ENCODE results near the gene SLC17A9. TPM values are rescaled to one million over a fixed set of nuclear protein-coding genes. Genes with fewer than 3 reads are reported as not detected.

SLC17A9 gene
- 1.2 TPM in 1 of 2 replicates, not detected in the other for total RNA-seq (2014; rRNA removed; shearing (Covaris generic))

- in situ Hi-C loops (cut with HindIII; ENCODE audit: low sequenced_read_pairs) = no loop called here
- DNase-seq (ENCODE audit: low spot score) = no peak
Measured at GRCh38 chr20:62952373-62952967, at the start of gene SLC17A9. Gene SLC17A9, plus strand, starts transcription at chr20:62952709. Its CDS starts 122 bp downstream, at chr20:62952831.

GRCh38 chr20:62902926-62903615 lies 49.4 kb upstream of the SLC17A9 start:
- in situ Hi-C loops (cut with HindIII; ENCODE audit: low sequenced_read_pairs) = no loop called here
- no peak for DNase-seq (ENCODE audit: low spot score)

- peak; percentile 87 for DNase-seq (ENCODE audit: low spot score)
- in situ Hi-C loops (cut with HindIII; ENCODE audit: low sequenced_read_pairs) = no loop called here
Measured at GRCh38 chr20:62905536-62906117, 46.9 kb upstream of the SLC17A9 start.

- in situ Hi-C loops (cut with HindIII; ENCODE audit: low sequenced_read_pairs) = no loop called here
- DNase-seq (ENCODE audit: low spot score) = peak; percentile 97
Measured at GRCh38 chr20:62906209-62906608, 46.3 kb upstream of the SLC17A9 start.

GRCh38 chr20:62906647-62907375 lies 45.7 kb upstream of the SLC17A9 start:
- no peak for DNase-seq (ENCODE audit: low spot score)
- in situ Hi-C loops (cut with HindIII; ENCODE audit: low sequenced_read_pairs) = no loop called here

- no peak for DNase-seq (ENCODE audit: low spot score)
- in situ Hi-C loops (cut with HindIII; ENCODE audit: low sequenced_read_pairs) = no loop called here
Measured at GRCh38 chr20:62907384-62908317, 44.9 kb upstream of the SLC17A9 start.

- in situ Hi-C loops (cut with HindIII; ENCODE audit: low sequenced_read_pairs) = no loop called here
- no peak for DNase-seq (ENCODE audit: low spot score)
Measured at GRCh38 chr20:62908971-62909791, 43.3 kb upstream of the SLC17A9 start.

- in situ Hi-C loops (cut with HindIII; ENCODE audit: low sequenced_read_pairs) = no loop called here
- DNase-seq (ENCODE audit: low spot score) = no peak
Measured at GRCh38 chr20:62910217-62910766, 42.2 kb upstream of the SLC17A9 start.

- no peak for DNase-seq (ENCODE audit: low spot score)
- in situ Hi-C loops (cut with HindIII; ENCODE audit: low sequenced_read_pairs) = no loop called here
Measured at GRCh38 chr20:62910777-62911497, 41.6 kb upstream of the SLC17A9 start.

GRCh38 chr20:62911701-62912280 lies 40.7 kb upstream of the SLC17A9 start:
- no peak for DNase-seq (ENCODE audit: low spot score)
- in situ Hi-C loops (cut with HindIII; ENCODE audit: low sequenced_read_pairs) = no loop called here

GRCh38 chr20:62913043-62913630 lies 39.4 kb upstream of the SLC17A9 start:
- DNase-seq (ENCODE audit: low spot score) = no peak
- in situ Hi-C loops (cut with HindIII; ENCODE audit: low sequenced_read_pairs) = no loop called here

- in situ Hi-C loops (cut with HindIII; ENCODE audit: low sequenced_read_pairs) = no loop called here
- no peak for DNase-seq (ENCODE audit: low spot score)
Measured at GRCh38 chr20:62914436-62914835, 38.1 kb upstream of the SLC17A9 start.

GRCh38 chr20:62914970-62915457 lies 37.5 kb upstream of the SLC17A9 start:
- peak; percentile 33 for DNase-seq (ENCODE audit: low spot score)
- in situ Hi-C loops (cut with HindIII; ENCODE audit: low sequenced_read_pairs) = no loop called here

- in situ Hi-C loops (cut with HindIII; ENCODE audit: low sequenced_read_pairs) = no loop called here
- DNase-seq (ENCODE audit: low spot score) = no peak
Measured at GRCh38 chr20:62916703-62917476, 35.6 kb upstream of the SLC17A9 start.

GRCh38 chr20:62917720-62918119 lies 34.8 kb upstream of the SLC17A9 start:
- no peak for DNase-seq (ENCODE audit: low spot score)
- in situ Hi-C loops (cut with HindIII; ENCODE audit: low sequenced_read_pairs) = no loop called here

GRCh38 chr20:62918147-62918546 lies 34.4 kb upstream of the SLC17A9 start:
- DNase-seq (ENCODE audit: low spot score) = no peak
- in situ Hi-C loops (cut with HindIII; ENCODE audit: low sequenced_read_pairs) = no loop called here
